ENCODE measurements around the gene SEMA3B.

The SEMA3B gene

GRCh38 chr3:50323614-50324199, 54.8 kb downstream of the SEMA3B start:
- Histone ChIP-seq H3K27me3 (ENCODE audit: control insufficient read depth in 1 of 2, insufficient read depth in 2 of 2, low read length in 2 of 2) (no peaks in the 10 kb centered on the region), H3K9me3 (ENCODE audit: low read length) (no peaks in the 10 kb centered on the region), H3K36me3 (ENCODE audit: insufficient read depth, low read length) (peaks cover 19% of the 10 kb centered on the region), H3K9ac (ENCODE audit: low read length) (no peak overlapping the region), H3K4me1 (ENCODE audit: insufficient read depth, low read length) (peaks cover 52% of the 10 kb centered on the region), H3K27ac (ENCODE audit: low read depth, low read length) (peak overlapping the region; percentile 38), H3K4me3 (ENCODE audit: low read depth in 1 of 2, low read length in 2 of 2) (no peak overlapping the region)

GRCh38 chr3:50324351-50325112, 55.6 kb downstream of the SEMA3B start:
- Histone ChIP-seq H3K4me1 (ENCODE audit: insufficient read depth, low read length) (peaks cover 45% of the 10 kb centered on the region), H3K36me3 (ENCODE audit: insufficient read depth, low read length) (peaks cover 15% of the 10 kb centered on the region), H3K4me3 (ENCODE audit: low read depth in 1 of 2, low read length in 2 of 2) (no peak overlapping the region), H3K27ac (ENCODE audit: low read depth, low read length) (peak overlapping the region; percentile 38), H3K9ac (ENCODE audit: low read length) (no peak overlapping the region), H3K27me3 (ENCODE audit: control insufficient read depth in 1 of 2, insufficient read depth in 2 of 2, low read length in 2 of 2) (no peaks in the 10 kb centered on the region), H3K9me3 (ENCODE audit: low read length) (no peaks in the 10 kb centered on the region)

DNA sequence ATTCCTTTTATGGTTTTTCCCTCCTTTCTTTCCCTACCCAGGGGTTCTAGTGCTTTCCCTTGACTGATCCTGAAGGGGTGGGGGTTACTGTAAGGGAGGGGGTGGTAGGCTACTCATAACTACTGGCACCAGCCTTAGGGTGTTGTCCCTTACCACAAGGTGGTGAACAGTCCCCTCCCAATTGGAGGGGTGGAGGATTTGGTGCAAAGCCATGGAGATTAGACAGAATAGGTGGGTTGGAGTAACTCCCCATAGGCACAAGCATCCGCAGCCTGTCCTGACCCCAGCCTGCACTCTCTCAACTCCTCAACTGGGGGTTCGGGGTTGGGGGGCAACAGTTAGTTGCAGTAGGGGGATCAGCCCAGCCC, 56.1 kb downstream of the SEMA3B start:
- peaks cover 39% of the 10 kb centered on the region for H3K4me1 ChIP-seq (ENCODE audit: insufficient read depth, low read length)

DNA sequence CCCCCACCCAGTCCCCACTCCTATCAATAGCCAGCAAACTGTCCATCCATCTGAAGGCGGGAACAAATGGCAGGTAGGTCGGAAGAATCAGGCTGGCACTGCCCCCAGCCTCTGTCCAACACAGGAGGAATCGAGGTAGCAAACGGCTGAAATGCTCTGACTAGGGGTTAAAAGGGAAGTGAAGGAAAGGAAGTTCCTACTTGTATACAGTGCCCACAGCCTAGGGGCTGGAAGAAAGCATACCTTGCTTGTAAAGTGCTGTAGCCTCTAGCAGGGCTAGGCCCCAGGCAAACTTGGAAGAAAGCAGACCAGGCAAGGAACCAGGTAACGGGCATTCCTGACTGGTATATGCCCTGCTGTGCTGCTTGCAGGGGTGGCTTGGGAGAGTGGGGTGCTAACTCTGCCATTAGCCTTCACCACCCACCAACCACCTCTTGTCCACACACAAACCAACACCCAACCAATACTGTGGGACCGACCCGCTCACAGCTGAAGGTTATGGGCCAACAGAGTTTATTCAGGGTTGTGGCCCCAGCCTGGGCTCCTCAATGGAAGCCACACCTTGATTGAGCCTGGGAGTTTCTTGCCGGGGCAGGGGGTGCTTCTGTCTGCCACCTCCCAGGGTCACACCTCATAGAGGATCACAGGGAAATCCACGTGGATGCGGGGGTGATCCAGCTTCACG, 56.7 kb downstream of the SEMA3B start:
- peaks cover 34% of the 10 kb centered on the region for H3K4me1 ChIP-seq (ENCODE audit: insufficient read depth, low read length)
- H3K36me3 ChIP-seq (ENCODE audit: insufficient read depth, low read length), result peaks cover 24% of the 10 kb centered on the region
- H3K27me3 ChIP-seq (ENCODE audit: control insufficient read depth in 1 of 2, insufficient read depth in 2 of 2, low read length in 2 of 2), result no peaks in the 10 kb centered on the region
- H3K9ac ChIP-seq (ENCODE audit: low read length), result no peak overlapping the region
- H3K4me3 ChIP-seq (ENCODE audit: low read depth in 1 of 2, low read length in 2 of 2), result no peak overlapping the region
- no peaks in the 10 kb centered on the region for H3K9me3 ChIP-seq (ENCODE audit: low read length)
- H3K27ac ChIP-seq (ENCODE audit: low read depth, low read length), result no peak overlapping the region

More for the DNA sequence above, 56.1 kb downstream of the SEMA3B start:
- Histone ChIP-seq H3K4me3 (ENCODE audit: low read depth in 1 of 2, low read length in 2 of 2) (no peak overlapping the region), H3K27ac (ENCODE audit: low read depth, low read length) (no peak overlapping the region), H3K9ac (ENCODE audit: low read length) (no peak overlapping the region), H3K27me3 (ENCODE audit: control insufficient read depth in 1 of 2, insufficient read depth in 2 of 2, low read length in 2 of 2) (no peaks in the 10 kb centered on the region), H3K36me3 (ENCODE audit: insufficient read depth, low read length) (peaks cover 19% of the 10 kb centered on the region), H3K9me3 (ENCODE audit: low read length) (no peaks in the 10 kb centered on the region)

- Histone ChIP-seq H3K27ac (ENCODE audit: low read depth, low read length) (no peak overlapping the region), H3K4me3 (ENCODE audit: low read depth in 1 of 2, low read length in 2 of 2) (no peak overlapping the region), H3K9me3 (ENCODE audit: low read length) (no peaks in the 10 kb centered on the region), H3K36me3 (ENCODE audit: insufficient read depth, low read length) (peaks cover 30% of the 10 kb centered on the region), H3K9ac (ENCODE audit: low read length) (no peak overlapping the region), H3K4me1 (ENCODE audit: insufficient read depth, low read length) (peaks cover 34% of the 10 kb centered on the region), H3K27me3 (ENCODE audit: control insufficient read depth in 1 of 2, insufficient read depth in 2 of 2, low read length in 2 of 2) (no peaks in the 10 kb centered on the region)
Observed at GRCh38 chr3:50326182-50326541, 57.2 kb downstream of the SEMA3B start.

DNA sequence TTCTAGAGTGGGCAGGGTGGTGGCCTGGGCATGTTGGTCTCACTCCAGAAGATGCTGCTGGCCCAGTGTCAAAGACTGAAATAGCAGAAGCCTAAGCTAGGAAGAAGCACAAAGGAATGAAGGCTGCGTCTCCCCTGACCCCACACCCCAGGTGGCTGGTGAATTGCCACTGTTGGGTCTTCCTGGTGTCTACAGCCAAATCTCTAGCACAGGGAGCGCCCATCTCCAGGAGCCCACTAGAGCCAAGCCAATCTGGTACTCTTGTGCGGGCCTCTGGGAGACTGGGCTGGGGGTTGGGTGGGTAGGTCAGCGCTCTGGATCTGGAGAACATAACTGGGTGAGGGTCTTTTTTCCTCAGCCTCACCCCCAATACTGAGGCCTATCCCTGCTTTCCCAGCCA, 58.2 kb downstream of the SEMA3B start:
- no peaks in the 10 kb centered on the region for H3K9me3 ChIP-seq (ENCODE audit: low read length)
- peak overlapping the region; percentile 86 to 91 for H3K4me3 ChIP-seq (ENCODE audit: low read depth in 1 of 2, low read length in 2 of 2)
- H3K4me1 ChIP-seq (ENCODE audit: insufficient read depth, low read length), result peaks cover 31% of the 10 kb centered on the region
- H3K9ac ChIP-seq (ENCODE audit: low read length), result peak overlapping the region; percentile 78
- H3K27me3 ChIP-seq (ENCODE audit: control insufficient read depth in 1 of 2, insufficient read depth in 2 of 2, low read length in 2 of 2), result no peaks in the 10 kb centered on the region
- peaks cover 39% of the 10 kb centered on the region for H3K36me3 ChIP-seq (ENCODE audit: insufficient read depth, low read length)
- no peak overlapping the region for H3K27ac ChIP-seq (ENCODE audit: low read depth, low read length)

All from muscle layer of colon (tissue), 2 donors.